ENCODE data around the gene MEOX1. TPM values are rescaled to one million over a fixed set of nuclear protein-coding genes. Genes with fewer than 3 reads are reported as not detected.

The MEOX1 gene
- 0.16 TPM in 1 of 3 replicates, not detected in the others for total RNA-seq (2021)
- percentile 2 among the genes with signal in this experiment for Bru-seq, nascent RNA
- long read RNA-seq, experiment 1, partial matches to known transcripts: 0 of 2 reads
- long read RNA-seq, experiment 1, other reads (novel, unspliced or antisense): 2 of 2 reads
- long read RNA-seq, experiment 2: 0 reads
- long read RNA-seq, experiment 3: 0 reads

GRCh38 chr17:43661699-43662412 lies at the start of gene MEOX1:
MEOX1 (minus strand) TSS chr17:43661922; CDS start chr17:43661534, 388 bp downstream.
- no peaks in the 10 kb centered on the region; the same call in 1 of the 2 replicates for H3K27me3 Mint-ChIP-seq (ENCODE audit: low read depth)
- peak within 1 kb of the TSS; percentile 54 for H3K27ac Mint-ChIP-seq
- ATAC-seq: no peak
- TF ChIP-seq JAZF1 (CRISPR knock-in tag; IDR thresholded peaks at IDR 0.05): no peak
- no peak for TF ChIP-seq GTF2I (CRISPR knock-in tag; conservative IDR thresholded peaks at IDR 0.05)
- TF ChIP-seq, protein P1, sequence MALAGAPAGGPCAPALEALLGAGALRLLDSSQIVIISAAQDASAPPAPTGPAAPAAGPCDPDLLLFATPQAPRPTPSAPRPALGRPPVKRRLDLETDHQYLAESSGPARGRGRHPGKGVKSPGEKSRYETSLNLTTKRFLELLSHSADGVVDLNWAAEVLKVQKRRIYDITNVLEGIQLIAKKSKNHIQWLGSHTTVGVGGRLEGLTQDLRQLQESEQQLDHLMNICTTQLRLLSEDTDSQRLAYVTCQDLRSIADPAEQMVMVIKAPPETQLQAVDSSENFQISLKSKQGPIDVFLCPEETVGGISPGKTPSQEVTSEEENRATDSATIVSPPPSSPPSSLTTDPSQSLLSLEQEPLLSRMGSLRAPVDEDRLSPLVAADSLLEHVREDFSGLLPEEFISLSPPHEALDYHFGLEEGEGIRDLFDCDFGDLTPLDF (CRISPR knock-in tag; IDR thresholded peaks at IDR 0.05): no peak
- TF ChIP-seq, protein P2, sequence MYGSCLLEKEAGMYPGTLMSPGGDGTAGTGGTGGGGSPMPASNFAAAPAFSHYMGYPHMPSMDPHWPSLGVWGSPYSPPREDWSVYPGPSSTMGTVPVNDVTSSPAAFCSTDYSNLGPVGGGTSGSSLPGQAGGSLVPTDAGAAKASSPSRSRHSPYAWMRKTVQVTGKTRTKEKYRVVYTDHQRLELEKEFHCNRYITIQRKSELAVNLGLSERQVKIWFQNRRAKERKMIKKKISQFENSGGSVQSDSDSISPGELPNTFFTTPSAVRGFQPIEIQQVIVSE (CRISPR knock-in tag; IDR thresholded peaks at IDR 0.05; ENCODE audit: borderline replicate concordance): no peak
- no peak for DNase-seq (ENCODE audit: low spot score)
- POLR2A ChIA-PET: no interaction called here
- peaks cover 46% of the 10 kb centered on the region for H3K4me1 Mint-ChIP-seq
- CTCF ChIA-PET: interaction anchor here (0.6 to 1.5 kb wide), 3 partner anchors 83 to 502 kb away, joined by 3 to 5 read pairs (median 4); no protein-coding TSS in a partner anchor
- no peaks in the 10 kb centered on the region for H3K36me3 Mint-ChIP-seq
- no peak within 1 kb of the TSS for H3K4me3 Mint-ChIP-seq
- no peaks in the 10 kb centered on the region for H3K9me3 Mint-ChIP-seq

DNA sequence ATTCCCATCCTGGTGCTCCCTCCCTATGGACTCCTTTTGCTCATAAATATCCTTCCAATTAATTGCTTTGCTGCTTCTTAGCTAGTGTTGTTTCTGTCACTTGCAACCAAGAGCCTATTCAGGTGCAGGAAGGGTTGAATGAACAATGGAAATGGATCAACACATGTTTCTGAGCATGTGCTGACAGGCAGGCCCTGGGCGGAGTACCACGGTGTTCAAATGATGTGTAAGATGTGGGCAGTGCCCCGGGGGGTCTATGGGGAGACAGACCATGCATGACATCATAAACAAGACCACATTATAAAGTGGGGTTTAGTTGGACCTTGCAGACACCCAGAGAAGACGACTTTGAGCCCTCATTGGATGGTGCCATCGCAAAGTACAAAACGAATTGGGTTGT lies 48.4 kb upstream of the MEOX1 start:
- no peak overlapping the region for H3K4me3 Mint-ChIP-seq
- CTCF ChIA-PET: no interaction called here
- TF ChIP-seq ZNF317 (CRISPR knock-in tag; IDR thresholded peaks at IDR 0.05; ENCODE audit: borderline replicate concordance, low read depth): no peak
- no peak for TF ChIP-seq JAZF1 (CRISPR knock-in tag; IDR thresholded peaks at IDR 0.05)
- no peak for TF ChIP-seq ZNF121 (CRISPR knock-in tag; IDR thresholded peaks at IDR 0.05)
- TF ChIP-seq, protein P3, sequence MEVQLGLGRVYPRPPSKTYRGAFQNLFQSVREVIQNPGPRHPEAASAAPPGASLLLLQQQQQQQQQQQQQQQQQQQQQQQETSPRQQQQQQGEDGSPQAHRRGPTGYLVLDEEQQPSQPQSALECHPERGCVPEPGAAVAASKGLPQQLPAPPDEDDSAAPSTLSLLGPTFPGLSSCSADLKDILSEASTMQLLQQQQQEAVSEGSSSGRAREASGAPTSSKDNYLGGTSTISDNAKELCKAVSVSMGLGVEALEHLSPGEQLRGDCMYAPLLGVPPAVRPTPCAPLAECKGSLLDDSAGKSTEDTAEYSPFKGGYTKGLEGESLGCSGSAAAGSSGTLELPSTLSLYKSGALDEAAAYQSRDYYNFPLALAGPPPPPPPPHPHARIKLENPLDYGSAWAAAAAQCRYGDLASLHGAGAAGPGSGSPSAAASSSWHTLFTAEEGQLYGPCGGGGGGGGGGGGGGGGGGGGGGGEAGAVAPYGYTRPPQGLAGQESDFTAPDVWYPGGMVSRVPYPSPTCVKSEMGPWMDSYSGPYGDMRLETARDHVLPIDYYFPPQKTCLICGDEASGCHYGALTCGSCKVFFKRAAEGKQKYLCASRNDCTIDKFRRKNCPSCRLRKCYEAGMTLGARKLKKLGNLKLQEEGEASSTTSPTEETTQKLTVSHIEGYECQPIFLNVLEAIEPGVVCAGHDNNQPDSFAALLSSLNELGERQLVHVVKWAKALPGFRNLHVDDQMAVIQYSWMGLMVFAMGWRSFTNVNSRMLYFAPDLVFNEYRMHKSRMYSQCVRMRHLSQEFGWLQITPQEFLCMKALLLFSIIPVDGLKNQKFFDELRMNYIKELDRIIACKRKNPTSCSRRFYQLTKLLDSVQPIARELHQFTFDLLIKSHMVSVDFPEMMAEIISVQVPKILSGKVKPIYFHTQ (CRISPR knock-in tag; IDR thresholded peaks at IDR 0.05): no peak
- TF ChIP-seq, protein P4, sequence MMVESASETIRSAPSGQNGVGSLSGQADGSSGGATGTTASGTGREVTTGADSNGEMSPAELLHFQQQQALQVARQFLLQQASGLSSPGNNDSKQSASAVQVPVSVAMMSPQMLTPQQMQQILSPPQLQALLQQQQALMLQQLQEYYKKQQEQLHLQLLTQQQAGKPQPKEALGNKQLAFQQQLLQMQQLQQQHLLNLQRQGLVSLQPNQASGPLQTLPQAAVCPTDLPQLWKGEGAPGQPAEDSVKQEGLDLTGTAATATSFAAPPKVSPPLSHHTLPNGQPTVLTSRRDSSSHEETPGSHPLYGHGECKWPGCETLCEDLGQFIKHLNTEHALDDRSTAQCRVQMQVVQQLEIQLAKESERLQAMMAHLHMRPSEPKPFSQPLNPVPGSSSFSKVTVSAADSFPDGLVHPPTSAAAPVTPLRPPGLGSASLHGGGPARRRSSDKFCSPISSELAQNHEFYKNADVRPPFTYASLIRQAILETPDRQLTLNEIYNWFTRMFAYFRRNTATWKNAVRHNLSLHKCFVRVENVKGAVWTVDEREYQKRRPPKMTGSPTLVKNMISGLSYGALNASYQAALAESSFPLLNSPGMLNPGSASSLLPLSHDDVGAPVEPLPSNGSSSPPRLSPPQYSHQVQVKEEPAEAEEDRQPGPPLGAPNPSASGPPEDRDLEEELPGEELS (CRISPR knock-in tag; IDR thresholded peaks at IDR 0.05): no peak
- TF ChIP-seq ZNF423 (CRISPR knock-in tag; IDR thresholded peaks at IDR 0.05): no peak
- TF ChIP-seq ETV6 (CRISPR knock-in tag; IDR thresholded peaks at IDR 0.05): no peak
- TF ChIP-seq TP53 (CRISPR knock-in tag; IDR thresholded peaks at IDR 0.05): no peak
- no peak for TF ChIP-seq ZNF281 (CRISPR knock-in tag; IDR thresholded peaks at IDR 0.05)
- TF ChIP-seq, protein P5, sequence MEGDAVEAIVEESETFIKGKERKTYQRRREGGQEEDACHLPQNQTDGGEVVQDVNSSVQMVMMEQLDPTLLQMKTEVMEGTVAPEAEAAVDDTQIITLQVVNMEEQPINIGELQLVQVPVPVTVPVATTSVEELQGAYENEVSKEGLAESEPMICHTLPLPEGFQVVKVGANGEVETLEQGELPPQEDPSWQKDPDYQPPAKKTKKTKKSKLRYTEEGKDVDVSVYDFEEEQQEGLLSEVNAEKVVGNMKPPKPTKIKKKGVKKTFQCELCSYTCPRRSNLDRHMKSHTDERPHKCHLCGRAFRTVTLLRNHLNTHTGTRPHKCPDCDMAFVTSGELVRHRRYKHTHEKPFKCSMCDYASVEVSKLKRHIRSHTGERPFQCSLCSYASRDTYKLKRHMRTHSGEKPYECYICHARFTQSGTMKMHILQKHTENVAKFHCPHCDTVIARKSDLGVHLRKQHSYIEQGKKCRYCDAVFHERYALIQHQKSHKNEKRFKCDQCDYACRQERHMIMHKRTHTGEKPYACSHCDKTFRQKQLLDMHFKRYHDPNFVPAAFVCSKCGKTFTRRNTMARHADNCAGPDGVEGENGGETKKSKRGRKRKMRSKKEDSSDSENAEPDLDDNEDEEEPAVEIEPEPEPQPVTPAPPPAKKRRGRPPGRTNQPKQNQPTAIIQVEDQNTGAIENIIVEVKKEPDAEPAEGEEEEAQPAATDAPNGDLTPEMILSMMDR (IDR thresholded peaks at IDR 0.05): no peak
- TF ChIP-seq TCF7 (CRISPR knock-in tag; IDR thresholded peaks at IDR 0.05; ENCODE audit: low read depth): no peak
- TF ChIP-seq, protein P2 (CRISPR knock-in tag; IDR thresholded peaks at IDR 0.05; ENCODE audit: borderline replicate concordance): no peak
- no peak for TF ChIP-seq E2F5 (CRISPR knock-in tag; IDR thresholded peaks at IDR 0.05)
- TF ChIP-seq ZNF219 (CRISPR knock-in tag; IDR thresholded peaks at IDR 0.05; ENCODE audit: borderline replicate concordance): no peak
- TF ChIP-seq, protein P6, sequence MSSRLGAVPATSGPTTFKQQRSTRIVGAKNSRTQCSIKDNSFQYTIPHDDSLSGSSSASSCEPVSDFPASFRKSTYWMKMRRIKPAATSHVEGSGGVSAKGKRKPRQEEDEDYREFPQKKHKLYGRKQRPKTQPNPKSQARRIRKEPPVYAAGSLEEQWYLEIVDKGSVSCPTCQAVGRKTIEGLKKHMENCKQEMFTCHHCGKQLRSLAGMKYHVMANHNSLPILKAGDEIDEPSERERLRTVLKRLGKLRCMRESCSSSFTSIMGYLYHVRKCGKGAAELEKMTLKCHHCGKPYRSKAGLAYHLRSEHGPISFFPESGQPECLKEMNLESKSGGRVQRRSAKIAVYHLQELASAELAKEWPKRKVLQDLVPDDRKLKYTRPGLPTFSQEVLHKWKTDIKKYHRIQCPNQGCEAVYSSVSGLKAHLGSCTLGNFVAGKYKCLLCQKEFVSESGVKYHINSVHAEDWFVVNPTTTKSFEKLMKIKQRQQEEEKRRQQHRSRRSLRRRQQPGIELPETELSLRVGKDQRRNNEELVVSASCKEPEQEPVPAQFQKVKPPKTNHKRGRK (CRISPR knock-in tag; IDR thresholded peaks at IDR 0.05; ENCODE audit: borderline replicate concordance): no peak

More for the DNA sequence above, 48.4 kb upstream of the MEOX1 start:
- Mint-ChIP-seq H3K27me3 (ENCODE audit: low read depth) (peaks cover 43% of the 10 kb centered on the region), H3K4me1 (peaks cover 14% of the 10 kb centered on the region), H3K27ac (no peak overlapping the region), H3K36me3 (no peaks in the 10 kb centered on the region), H3K9me3 (peaks cover 8% of the 10 kb centered on the region)
- ATAC-seq: no peak
- POLR2A ChIA-PET: no interaction called here
- DNase-seq (ENCODE audit: low spot score): no peak
